Urinary bladder (tissue), 4 donors: ENCODE measurements around the gene E4F1. TPM values are rescaled to one million over a fixed set of nuclear protein-coding genes. Genes with fewer than 3 reads are reported as not detected.

Experiments used
- DNase-seq: peaks from one replicate; pipeline ENCODE4 v3.0.0-alpha.2; 2015; ENCODE audit errors: extremely low spot score
- H3K27ac ChIP-seq: one replicate; pipeline ENCODE4 v1.5.1; 2013; ENCODE audit warnings: low read depth, mild to moderate bottlenecking, moderate library complexity
- H3K36me3 ChIP-seq: one replicate; pipeline ENCODE4 v1.6.1; 2013; ENCODE audit warnings: mild to moderate bottlenecking, moderate library complexity; ENCODE audit not compliant: insufficient read depth
- H3K4me1 ChIP-seq: one replicate; pipeline ENCODE4 v1.6.1; 2013; ENCODE audit warnings: mild to moderate bottlenecking, moderate library complexity; ENCODE audit not compliant: insufficient read depth
- H3K4me3 ChIP-seq: one replicate; pipeline ENCODE4 v1.5.1; 2013; ENCODE audit warnings: low read depth, low read length
- WGBS: extraction: QIAGEN DNeasy Blood & Tissue Kit; methylation state at CpG from one replicate; pipeline ENCODE4 v1.1.7; 2013; 5-methylcytosine and 5-hydroxymethylcytosine counted together
- polyA plus RNA-seq: library from polyadenylated mRNA; stranded (reverse); fragments of 200-250 nt; gene quantifications from one replicate; pipeline ENCODE4 v1.2.3, GENCODE V29; 2013
- total RNA-seq: library from RNA; depleted of rRNA; stranded (reverse); fragments of >200 nt; gene quantifications from one replicate; pipeline ENCODE4 v1.2.3, GENCODE V29; 2014
- donor health status: healthy with polysubstance abuse.
- donor health status: healthy.

The E4F1 gene, protein sequence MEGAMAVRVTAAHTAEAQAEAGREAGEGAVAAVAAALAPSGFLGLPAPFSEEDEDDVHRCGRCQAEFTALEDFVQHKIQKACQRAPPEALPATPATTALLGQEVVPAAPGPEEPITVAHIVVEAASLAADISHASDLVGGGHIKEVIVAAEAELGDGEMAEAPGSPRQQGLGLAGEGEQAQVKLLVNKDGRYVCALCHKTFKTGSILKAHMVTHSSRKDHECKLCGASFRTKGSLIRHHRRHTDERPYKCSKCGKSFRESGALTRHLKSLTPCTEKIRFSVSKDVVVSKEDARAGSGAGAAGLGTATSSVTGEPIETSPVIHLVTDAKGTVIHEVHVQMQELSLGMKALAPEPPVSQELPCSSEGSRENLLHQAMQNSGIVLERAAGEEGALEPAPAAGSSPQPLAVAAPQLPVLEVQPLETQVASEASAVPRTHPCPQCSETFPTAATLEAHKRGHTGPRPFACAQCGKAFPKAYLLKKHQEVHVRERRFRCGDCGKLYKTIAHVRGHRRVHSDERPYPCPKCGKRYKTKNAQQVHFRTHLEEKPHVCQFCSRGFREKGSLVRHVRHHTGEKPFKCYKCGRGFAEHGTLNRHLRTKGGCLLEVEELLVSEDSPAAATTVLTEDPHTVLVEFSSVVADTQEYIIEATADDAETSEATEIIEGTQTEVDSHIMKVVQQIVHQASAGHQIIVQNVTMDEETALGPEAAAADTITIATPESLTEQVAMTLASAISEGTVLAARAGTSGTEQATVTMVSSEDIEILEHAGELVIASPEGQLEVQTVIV
- total RNA-seq: 14.0 TPM
- 27.5 TPM for polyA plus RNA-seq

GRCh38 chr16:2223221-2223941, at the start of gene E4F1:
Gene E4F1, plus strand, starts transcription at chr16:2223591. Its CDS starts 23 bp downstream, at chr16:2223614.
- H3K27ac ChIP-seq: peak within 1 kb of the TSS; percentile 82
- DNase-seq: peak; percentile 95
- H3K4me1 ChIP-seq: no peaks in the 10 kb centered on the region
- peak within 1 kb of the TSS; percentile 86 for H3K4me3 ChIP-seq
- WGBS: under 1% methylated on average over 82 of the region's 82 CpGs
- H3K36me3 ChIP-seq: no peaks in the 10 kb centered on the region

DNA sequence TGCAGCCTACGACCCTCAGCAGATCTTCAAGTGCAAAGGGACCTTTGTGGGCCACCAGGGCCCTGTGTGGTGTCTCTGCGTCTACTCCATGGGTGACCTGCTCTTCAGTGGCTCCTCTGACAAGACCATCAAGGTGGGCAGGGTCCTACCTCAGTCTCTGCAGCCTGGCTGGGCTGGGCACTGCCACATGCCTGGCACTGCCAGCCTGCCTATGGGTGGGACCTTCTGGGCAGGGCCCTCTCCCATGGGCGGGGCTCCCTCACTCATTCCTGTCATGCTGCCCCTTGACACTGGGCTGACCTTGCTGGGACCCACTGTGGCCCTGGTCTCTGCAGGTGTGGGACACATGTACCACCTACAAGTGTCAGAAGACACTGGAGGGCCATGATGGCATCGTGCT, 49.5 kb upstream of the E4F1 start:
- no peak overlapping the region for H3K4me3 ChIP-seq
- peaks cover 16% of the 10 kb centered on the region for H3K36me3 ChIP-seq
- DNase-seq: no peak
- no peak overlapping the region for H3K27ac ChIP-seq
- no peaks in the 10 kb centered on the region for H3K4me1 ChIP-seq
- 90% methylated on average over 4 of the region's 4 CpGs for WGBS

- WGBS: 90% methylated on average over 21 of the region's 21 CpGs
Observed at GRCh38 chr16:2174396-2175131, 48.8 kb upstream of the E4F1 start.

GRCh38 chr16:2175454-2175853, 47.9 kb upstream of the E4F1 start:
- no peak overlapping the region for H3K27ac ChIP-seq
- no peak overlapping the region for H3K4me3 ChIP-seq
- 95% methylated on average over 10 of the region's 10 CpGs for WGBS
- H3K4me1 ChIP-seq: no peaks in the 10 kb centered on the region
- peaks cover 16% of the 10 kb centered on the region for H3K36me3 ChIP-seq
- no peak for DNase-seq

More at GRCh38 chr16:2174396-2175131, 48.8 kb upstream of the E4F1 start:
- Histone ChIP-seq H3K4me1 (no peaks in the 10 kb centered on the region), H3K4me3 (no peak overlapping the region), H3K27ac (no peak overlapping the region), H3K36me3 (peaks cover 16% of the 10 kb centered on the region)
- no peak for DNase-seq

GRCh38 chr16:2176047-2176446, 47.3 kb upstream of the E4F1 start:
- no peak overlapping the region for H3K4me3 ChIP-seq
- peaks cover 16% of the 10 kb centered on the region for H3K36me3 ChIP-seq
- DNase-seq: no peak
- WGBS: 96% methylated on average over 23 of the region's 23 CpGs
- H3K4me1 ChIP-seq: no peaks in the 10 kb centered on the region
- H3K27ac ChIP-seq: no peak overlapping the region

DNA sequence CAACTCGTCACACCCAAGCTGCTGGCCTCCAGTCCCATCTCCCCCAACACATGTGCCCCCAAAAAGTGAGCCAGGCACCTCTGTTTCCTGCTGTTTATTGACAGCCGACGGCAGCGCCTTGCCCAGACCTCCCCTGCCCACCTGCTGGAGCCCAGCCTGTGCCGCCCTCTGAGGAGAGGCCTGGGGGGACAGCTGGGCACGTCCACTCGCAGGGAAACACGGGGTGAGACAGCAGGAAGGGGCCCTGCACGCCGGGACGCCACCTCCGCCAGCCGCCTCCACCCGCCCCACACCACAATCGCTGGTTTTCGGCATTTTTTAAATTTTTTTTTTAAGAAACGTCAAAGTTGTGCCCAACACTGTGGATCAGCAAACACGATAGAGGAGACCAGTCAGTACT, 46.3 kb upstream of the E4F1 start:
- Histone ChIP-seq H3K27ac (no peak overlapping the region), H3K4me3 (no peak overlapping the region), H3K36me3 (peaks cover 14% of the 10 kb centered on the region), H3K4me1 (no peaks in the 10 kb centered on the region)
- DNase-seq: no peak
- 90% methylated on average over 18 of the region's 18 CpGs for whole genome bisulfite sequencing

DNA sequence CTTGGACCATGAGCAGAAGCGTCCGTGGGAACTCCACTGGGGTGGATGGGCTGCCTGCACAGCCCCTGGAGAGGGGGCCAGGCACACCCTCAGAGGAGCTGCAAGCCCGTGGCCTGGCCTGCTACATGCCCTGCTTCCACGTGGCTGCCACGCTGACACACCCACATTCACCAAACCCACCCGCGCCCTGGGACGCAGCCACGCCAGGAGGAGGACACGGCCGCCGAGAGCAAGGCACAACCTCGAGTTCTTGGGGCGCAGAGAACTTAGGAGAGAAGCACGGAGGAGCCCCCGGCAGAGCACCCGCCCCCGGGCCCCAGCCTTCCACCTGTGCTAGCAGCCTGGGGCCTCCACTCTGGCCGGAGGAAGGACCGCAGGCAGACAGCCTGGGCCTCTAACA, 45.8 kb upstream of the E4F1 start:
- peaks cover 14% of the 10 kb centered on the region for H3K36me3 ChIP-seq
- H3K27ac ChIP-seq: no peak overlapping the region
- 92% methylated on average over 20 of the region's 20 CpGs for WGBS

GRCh38 chr16:2178321-2179106, 44.9 kb upstream of the E4F1 start:
- Histone ChIP-seq H3K4me1 (no peaks in the 10 kb centered on the region), H3K4me3 (no peak overlapping the region), H3K36me3 (peaks cover 10% of the 10 kb centered on the region), H3K27ac (no peak overlapping the region)
- WGBS: 32% methylated on average over 106 of the region's 106 CpGs
- DNase-seq: no peak

More for the DNA sequence above, 45.8 kb upstream of the E4F1 start:
- Histone ChIP-seq H3K4me3 (no peak overlapping the region), H3K4me1 (no peaks in the 10 kb centered on the region)
- no peak for DNase-seq

DNA sequence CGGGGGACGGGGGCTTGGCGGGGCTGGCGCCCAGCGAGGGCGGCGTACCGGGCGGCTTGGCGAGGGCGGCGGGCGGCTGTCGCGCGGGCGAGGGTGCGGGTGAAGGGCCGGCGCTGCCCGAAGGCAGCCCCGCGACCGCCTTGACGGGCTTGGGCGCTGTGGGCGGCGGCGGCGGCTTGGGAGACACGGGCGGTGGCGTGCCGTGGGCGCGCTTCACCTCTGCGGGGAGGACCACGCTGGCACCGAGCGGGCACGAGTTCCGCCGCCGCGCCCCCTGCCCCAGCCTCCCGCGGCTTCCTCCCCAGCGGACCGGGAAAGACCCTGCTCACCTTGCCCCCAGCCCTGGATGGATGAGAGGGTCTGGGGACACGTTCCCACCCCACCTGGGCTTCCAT, 44.3 kb upstream of the E4F1 start:
- H3K36me3 ChIP-seq: peaks cover 7% of the 10 kb centered on the region
- no peak for DNase-seq
- no peaks in the 10 kb centered on the region for H3K4me1 ChIP-seq
- 30% methylated on average over 50 of the region's 50 CpGs for WGBS
- no peak overlapping the region for H3K27ac ChIP-seq
- H3K4me3 ChIP-seq: no peak overlapping the region

- Histone ChIP-seq H3K27ac (no peak overlapping the region), H3K4me3 (no peak overlapping the region), H3K36me3 (peaks cover 7% of the 10 kb centered on the region), H3K4me1 (no peaks in the 10 kb centered on the region)
- DNase-seq: no peak
- WGBS: 94% methylated on average over 31 of the region's 31 CpGs
Observed at GRCh38 chr16:2179576-2179975, 43.8 kb upstream of the E4F1 start.

DNA sequence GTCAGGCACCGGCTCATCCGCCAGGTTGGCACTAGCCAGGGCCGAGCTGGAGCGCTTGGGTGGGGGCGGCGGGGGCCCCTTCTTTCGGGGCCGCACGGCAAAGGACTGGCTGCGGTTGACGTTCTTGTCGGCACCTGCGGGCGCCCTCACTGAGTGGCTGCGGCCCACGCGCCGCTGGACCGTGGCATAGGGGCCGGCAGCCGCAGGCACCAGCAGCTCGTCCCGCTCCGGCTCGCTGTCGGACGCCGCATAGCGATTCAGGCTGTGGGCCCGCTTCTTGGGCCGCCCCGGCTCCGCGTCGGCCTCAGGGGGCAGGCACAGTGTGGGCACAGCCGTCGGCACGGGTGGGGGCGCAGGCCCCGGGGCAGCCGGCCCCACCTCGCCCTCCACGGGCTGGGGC, 42.9 kb upstream of the E4F1 start:
- Histone ChIP-seq H3K36me3 (peaks cover 3% of the 10 kb centered on the region), H3K4me1 (no peaks in the 10 kb centered on the region), H3K27ac (no peak overlapping the region), H3K4me3 (no peak overlapping the region)
- no peak for DNase-seq
- WGBS: 94% methylated on average over 43 of the region's 43 CpGs
